Measurements from ENCODE around the gene DNAJC1. TPM values are rescaled to one million over a fixed set of nuclear protein-coding genes. Genes with fewer than 3 reads are reported as not detected.

DNAJC1 gene
- total RNA-seq, 1 donor: 25.8 TPM

- no peak for DNase-seq (ENCODE audit: low read depth)
- TF ChIP-seq CTCF (IDR thresholded peaks at IDR 0.05; ENCODE audit: insufficient read depth, low read length): no peak
- H3K4me3 ChIP-seq (ENCODE audit: low read depth, low read length): no peak overlapping the region
Measured at GRCh38 chr10:21976280-21976679, 27.2 kb downstream of the DNAJC1 start.

GRCh38 chr10:21975378-21975990 lies 28.0 kb downstream of the DNAJC1 start:
- no peak for TF ChIP-seq CTCF (IDR thresholded peaks at IDR 0.05; ENCODE audit: insufficient read depth, low read length)

GRCh38 chr10:21972584-21972983 lies 30.9 kb downstream of the DNAJC1 start:
- H3K4me3 ChIP-seq (ENCODE audit: low read depth, low read length): no peak overlapping the region
- no peak for TF ChIP-seq CTCF (IDR thresholded peaks at IDR 0.05; ENCODE audit: insufficient read depth, low read length)
- no peak for DNase-seq (ENCODE audit: low read depth)

More at GRCh38 chr10:21975378-21975990, 28.0 kb downstream of the DNAJC1 start:
- no peak for DNase-seq (ENCODE audit: low read depth)
- H3K4me3 ChIP-seq (ENCODE audit: low read depth, low read length): no peak overlapping the region

GRCh38 chr10:21969326-21970287 lies 33.9 kb downstream of the DNAJC1 start:
- DNase-seq (ENCODE audit: low read depth): peak; percentile 38
- TF ChIP-seq CTCF (IDR thresholded peaks at IDR 0.05; ENCODE audit: insufficient read depth, low read length): no peak

GRCh38 chr10:21964983-21965665 lies 38.4 kb downstream of the DNAJC1 start:
- no peak for DNase-seq (ENCODE audit: low read depth)
- no peak overlapping the region for H3K4me3 ChIP-seq (ENCODE audit: low read depth, low read length)

More at GRCh38 chr10:21969326-21970287, 33.9 kb downstream of the DNAJC1 start:
- no peak overlapping the region for H3K4me3 ChIP-seq (ENCODE audit: low read depth, low read length)

More at GRCh38 chr10:21964983-21965665, 38.4 kb downstream of the DNAJC1 start:
- no peak for TF ChIP-seq CTCF (IDR thresholded peaks at IDR 0.05; ENCODE audit: insufficient read depth, low read length)

All from fibroblast of the aortic adventitia (primary cell).